ENCODE results near the gene NTN5. TPM values are rescaled to one million over a fixed set of nuclear protein-coding genes. Genes with fewer than 3 reads are reported as not detected.
A peak's percentile ranks its signal among the peaks of the same experiment; 100 is the strongest.

NTN5 gene
- total RNA-seq, 1 donor from 2014 or later, result 0.75 TPM

DNA sequence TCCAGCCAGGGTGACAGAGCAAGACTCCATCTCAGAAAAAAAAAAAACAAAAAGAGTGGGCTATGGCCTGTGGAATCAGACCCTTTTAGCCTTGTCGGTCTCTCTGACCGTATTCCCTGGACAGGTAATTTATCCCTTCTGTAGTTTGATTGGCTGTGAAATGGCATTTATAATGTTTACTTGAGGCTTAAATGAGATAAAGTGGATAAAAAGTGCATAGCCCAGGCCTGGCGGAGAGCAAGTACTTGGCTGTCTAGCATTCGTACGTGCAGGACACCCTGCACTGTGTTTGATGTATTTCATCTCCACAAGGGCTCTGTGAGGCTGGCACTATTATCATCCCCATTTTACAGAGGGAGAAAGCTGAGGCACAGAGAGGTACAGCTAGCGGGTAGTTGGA, 7.0 kb downstream of the NTN5 start:
- Mint-ChIP-seq H3K36me3 (ENCODE audit: low read depth) (no peaks in the 10 kb centered on the region), H3K27me3 (ENCODE audit: low read depth) (no peaks in the 10 kb centered on the region), H3K4me1 (no peaks in the 10 kb centered on the region)

GRCh38 chr19:48664476-48664875, 8.3 kb downstream of the NTN5 start:
- peaks cover 6% of the 10 kb centered on the region for H3K9me3 Mint-ChIP-seq
- no peak for TF ChIP-seq CTCF (conservative IDR thresholded peaks at IDR 0.05)
- no peak overlapping the region for H3K27ac Mint-ChIP-seq (ENCODE audit: unreplicated experiment)
- H3K4me3 Mint-ChIP-seq, result no peak overlapping the region
- no peaks in the 10 kb centered on the region for H3K27me3 Mint-ChIP-seq (ENCODE audit: low read depth)
- no peak for DNase-seq (ENCODE audit: low read depth, low spot score)
- H3K36me3 Mint-ChIP-seq (ENCODE audit: low read depth), result no peaks in the 10 kb centered on the region
- no peaks in the 10 kb centered on the region for H3K4me1 Mint-ChIP-seq

More for the DNA sequence above, 7.0 kb downstream of the NTN5 start:
- H3K9me3 Mint-ChIP-seq, result peaks cover 10% of the 10 kb centered on the region
- no peak for DNase-seq (ENCODE audit: low read depth, low spot score)
- no peak for TF ChIP-seq CTCF (conservative IDR thresholded peaks at IDR 0.05)
- H3K27ac Mint-ChIP-seq (ENCODE audit: unreplicated experiment), result no peak overlapping the region
- no peak overlapping the region for H3K4me3 Mint-ChIP-seq

DNA sequence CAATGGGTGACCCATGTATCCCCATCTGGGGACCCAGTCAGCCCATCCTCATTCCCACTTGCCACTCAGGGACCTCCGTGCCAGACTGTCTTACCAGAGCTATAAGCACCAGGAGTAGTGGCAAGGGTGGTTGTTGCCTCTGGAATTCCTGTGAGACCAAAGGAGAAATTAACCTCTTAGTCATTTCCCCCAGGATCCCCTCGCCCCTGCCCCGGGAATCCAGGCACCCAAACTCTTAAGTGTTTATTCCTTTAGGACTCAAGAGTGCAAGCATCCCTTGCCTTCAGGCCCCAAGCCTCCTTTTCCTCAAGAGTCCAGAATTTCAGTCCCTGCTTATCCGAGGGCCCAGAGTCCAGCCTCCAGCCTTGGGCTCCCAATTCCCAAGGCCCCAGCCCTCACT, 9.2 kb downstream of the NTN5 start:
- TF ChIP-seq CTCF (conservative IDR thresholded peaks at IDR 0.05), result no peak
- Mint-ChIP-seq H3K9me3 (peaks cover 4% of the 10 kb centered on the region), H3K27me3 (ENCODE audit: low read depth) (no peaks in the 10 kb centered on the region), H3K4me3 (no peak overlapping the region), H3K4me1 (no peaks in the 10 kb centered on the region), H3K27ac (ENCODE audit: unreplicated experiment) (no peak overlapping the region), H3K36me3 (ENCODE audit: low read depth) (no peaks in the 10 kb centered on the region)
- no peak for DNase-seq (ENCODE audit: low read depth, low spot score)

DNA sequence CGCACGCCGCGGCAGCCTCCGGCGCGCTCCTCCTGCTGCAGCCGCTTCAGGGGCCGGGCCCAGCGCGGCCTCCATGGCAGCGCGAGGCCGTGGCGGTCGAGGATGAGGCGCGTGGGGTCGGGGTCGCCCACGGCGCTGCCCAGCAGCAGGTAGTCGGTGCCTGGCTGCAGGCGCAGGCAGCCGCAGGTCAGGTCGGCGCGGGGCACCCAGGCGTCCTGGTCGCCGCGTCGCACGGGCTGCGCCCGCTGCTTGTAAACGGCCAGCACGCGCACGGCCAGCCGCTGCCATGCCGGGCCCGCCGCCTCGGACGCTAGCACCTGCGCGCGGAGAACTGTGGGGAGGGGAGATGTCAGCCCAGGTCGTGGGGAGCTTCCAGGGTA, 11.1 kb downstream of the NTN5 start:
- H3K4me3 Mint-ChIP-seq, result no peak overlapping the region
- peaks cover 4% of the 10 kb centered on the region for H3K9me3 Mint-ChIP-seq
- peaks cover 4% of the 10 kb centered on the region for H3K4me1 Mint-ChIP-seq
- no peak for DNase-seq (ENCODE audit: low read depth, low spot score)
- no peak overlapping the region for H3K27ac Mint-ChIP-seq (ENCODE audit: unreplicated experiment)
- no peaks in the 10 kb centered on the region for H3K27me3 Mint-ChIP-seq (ENCODE audit: low read depth)
- no peak for TF ChIP-seq CTCF (conservative IDR thresholded peaks at IDR 0.05)
- H3K36me3 Mint-ChIP-seq (ENCODE audit: low read depth), result no peaks in the 10 kb centered on the region

- peak overlapping the region; percentile 84 for H3K27ac Mint-ChIP-seq (ENCODE audit: unreplicated experiment)
- H3K4me3 Mint-ChIP-seq, result no peak overlapping the region
- no peaks in the 10 kb centered on the region for H3K36me3 Mint-ChIP-seq (ENCODE audit: low read depth)
Measured at GRCh38 chr19:48660852-48661710, 11.7 kb downstream of the NTN5 start.

More at GRCh38 chr19:48660852-48661710, 11.7 kb downstream of the NTN5 start:
- H3K27me3 Mint-ChIP-seq (ENCODE audit: low read depth), result no peaks in the 10 kb centered on the region
- H3K9me3 Mint-ChIP-seq, result peaks cover 4% of the 10 kb centered on the region
- H3K4me1 Mint-ChIP-seq, result peaks cover 4% of the 10 kb centered on the region
- no peak for TF ChIP-seq CTCF (conservative IDR thresholded peaks at IDR 0.05)
- peak; percentile 31 for DNase-seq (ENCODE audit: low read depth, low spot score)

Data from neural crest cell (in vitro differentiated cells).